DOHH2 (cell line): ENCODE measurements around the gene CTTN.

Source experiments
- H3F3A ChIP-seq: fragments of 200-600 bp; sonication (generic), shearing (Covaris generic); 2 replicates; pipeline ENCODE4 v1.6.0; 2016; ENCODE audit warnings: antibody characterized with exemption, mild to moderate bottlenecking; ENCODE audit not compliant: control insufficient read depth, insufficient read depth
- H3K27ac ChIP-seq: fragments of 200-600 bp; sonication (generic); 2 replicates; pipeline ENCODE4 v1.5.1; 2014; ENCODE audit warnings: low read depth, mild to moderate bottlenecking, low read length, moderate library complexity
- H3K27me3 ChIP-seq: fragments of 200-600 bp; sonication (generic); 2 replicates; pipeline ENCODE4 v1.6.1; 2014; ENCODE audit warnings: mild to moderate bottlenecking, low read length, mixed read lengths; ENCODE audit not compliant: control insufficient read depth
- H3K36me3 ChIP-seq: fragments of 200-600 bp; sonication (generic); 2 replicates; pipeline ENCODE4 v1.6.1; 2014; ENCODE audit warnings: mild to moderate bottlenecking, low read length, moderate library complexity, mixed read lengths; ENCODE audit not compliant: control insufficient read depth
- H3K4me1 ChIP-seq: fragments of 200-600 bp; sonication (generic); 2 replicates; pipeline ENCODE4 v1.6.1; 2014; ENCODE audit warnings: mild to moderate bottlenecking, low read length, mixed read lengths; ENCODE audit not compliant: control insufficient read depth
- H3K4me2 ChIP-seq: fragments of 200-600 bp; sonication (generic); 2 replicates; pipeline ENCODE4 v1.6.0; 2014; ENCODE audit warnings: mild to moderate bottlenecking, low read length, moderate library complexity
- H3K4me3 ChIP-seq: fragments of 200-600 bp; sonication (generic); 2 replicates; pipeline ENCODE4 v1.5.1; 2014; ENCODE audit warnings: mild to moderate bottlenecking, low read length, mixed read lengths
- H3K79me2 ChIP-seq: fragments of 200-600 bp; sonication (generic); 2 replicates; pipeline ENCODE4 v1.6.1; 2014; ENCODE audit warnings: mild to moderate bottlenecking, low read length, mixed read lengths; ENCODE audit not compliant: control insufficient read depth
- H3K9me2 ChIP-seq: fragments of 200-600 bp; sonication (generic); replicated peaks from 2 replicates; pipeline ENCODE4 v1.6.1; 2014; ENCODE audit warnings: mild to moderate bottlenecking, low read length, mixed read lengths; ENCODE audit not compliant: control insufficient read depth
- H3K9me3 ChIP-seq: fragments of 200-600 bp; sonication (generic); 2 replicates; pipeline ENCODE4 v1.6.1; 2014; ENCODE audit warnings: antibody characterized with exemption, low read length, mixed read lengths; ENCODE audit not compliant: control insufficient read depth, insufficient read depth
- H4K20me1 ChIP-seq: fragments of 200-600 bp; sonication (generic); 2 replicates; pipeline ENCODE4 v1.6.0; 2014; ENCODE audit warnings: low read depth, mild to moderate bottlenecking, antibody characterized with exemption, low read length, moderate library complexity; ENCODE audit not compliant: control insufficient read depth, insufficient read depth
- EZH2phosphoT487 ChIP-seq: fragments of 200-600 bp; sonication (generic); IDR thresholded peaks from 2 replicates; pipeline ENCODE4 v1.6.1; 2017; ENCODE audit warnings: borderline replicate concordance, mild to moderate bottlenecking, antibody characterized with exemption, low read length, moderate library complexity, mixed read lengths
- TF ChIP-seq, protein P1 (sequence below): fragments of 200-600 bp; sonication (generic); IDR thresholded peaks from one replicate; pipeline ENCODE4 v1.5.1; 2014; ENCODE audit warnings: antibody characterized with exemption, mild to moderate bottlenecking, low read depth, low read length; ENCODE audit not compliant: poor library complexity, severe bottlenecking

CTTN gene

GRCh38 chr11:70352100-70352499 lies 46.2 kb upstream of the CTTN start:
- peaks cover 54% of the 10 kb centered on the region for H3K36me3 ChIP-seq
- no peaks in the 10 kb centered on the region for H3K27me3 ChIP-seq
- H3K9me3 ChIP-seq: no peaks in the 10 kb centered on the region
- H3F3A ChIP-seq: no peaks in the 10 kb centered on the region
- no peak overlapping the region for H3K27ac ChIP-seq
- H4K20me1 ChIP-seq: no peaks in the 10 kb centered on the region
- H3K79me2 ChIP-seq: no peaks in the 10 kb centered on the region
- no peak overlapping the region for H3K4me3 ChIP-seq
- no peaks in the 10 kb centered on the region for H3K4me1 ChIP-seq
- TF ChIP-seq, protein P1, sequence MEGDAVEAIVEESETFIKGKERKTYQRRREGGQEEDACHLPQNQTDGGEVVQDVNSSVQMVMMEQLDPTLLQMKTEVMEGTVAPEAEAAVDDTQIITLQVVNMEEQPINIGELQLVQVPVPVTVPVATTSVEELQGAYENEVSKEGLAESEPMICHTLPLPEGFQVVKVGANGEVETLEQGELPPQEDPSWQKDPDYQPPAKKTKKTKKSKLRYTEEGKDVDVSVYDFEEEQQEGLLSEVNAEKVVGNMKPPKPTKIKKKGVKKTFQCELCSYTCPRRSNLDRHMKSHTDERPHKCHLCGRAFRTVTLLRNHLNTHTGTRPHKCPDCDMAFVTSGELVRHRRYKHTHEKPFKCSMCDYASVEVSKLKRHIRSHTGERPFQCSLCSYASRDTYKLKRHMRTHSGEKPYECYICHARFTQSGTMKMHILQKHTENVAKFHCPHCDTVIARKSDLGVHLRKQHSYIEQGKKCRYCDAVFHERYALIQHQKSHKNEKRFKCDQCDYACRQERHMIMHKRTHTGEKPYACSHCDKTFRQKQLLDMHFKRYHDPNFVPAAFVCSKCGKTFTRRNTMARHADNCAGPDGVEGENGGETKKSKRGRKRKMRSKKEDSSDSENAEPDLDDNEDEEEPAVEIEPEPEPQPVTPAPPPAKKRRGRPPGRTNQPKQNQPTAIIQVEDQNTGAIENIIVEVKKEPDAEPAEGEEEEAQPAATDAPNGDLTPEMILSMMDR: no peak
- TF ChIP-seq EZH2phosphoT487: no peak
- H3K9me2 ChIP-seq: no peaks in the 10 kb centered on the region
- H3K4me2 ChIP-seq: no peak overlapping the region

- Histone ChIP-seq H3K36me3 (peaks cover 56% of the 10 kb centered on the region), H3K9me2 (no peaks in the 10 kb centered on the region), H3F3A (no peaks in the 10 kb centered on the region), H3K9me3 (no peaks in the 10 kb centered on the region), H3K27ac (no peak overlapping the region), H3K4me2 (no peak overlapping the region), H3K27me3 (no peaks in the 10 kb centered on the region), H3K79me2 (no peaks in the 10 kb centered on the region), H3K4me3 (no peak overlapping the region), H4K20me1 (no peaks in the 10 kb centered on the region), H3K4me1 (no peaks in the 10 kb centered on the region)
- TF ChIP-seq, protein P1: no peak
- TF ChIP-seq EZH2phosphoT487: no peak
Observed at GRCh38 chr11:70352601-70353000, 45.7 kb upstream of the CTTN start.

DNA sequence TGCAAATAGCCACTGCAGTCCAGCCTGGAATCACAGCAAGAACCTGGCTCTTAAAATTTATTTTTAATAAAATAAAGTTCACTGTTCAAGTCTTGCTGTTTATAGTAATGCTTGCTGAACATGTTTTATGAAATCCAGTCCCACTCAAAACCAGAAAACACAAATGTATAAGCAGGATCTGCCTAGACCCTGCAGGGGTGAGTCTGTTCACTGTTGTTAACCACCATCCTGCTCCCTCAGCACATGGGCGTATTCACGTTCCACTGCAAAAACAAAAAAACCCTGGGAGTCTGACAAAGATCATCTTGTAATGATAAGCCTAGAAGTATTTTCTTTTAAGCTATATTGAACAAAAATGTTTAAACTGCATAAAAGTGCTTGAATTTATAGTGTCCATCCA lies 45.0 kb upstream of the CTTN start:
- no peaks in the 10 kb centered on the region for H3F3A ChIP-seq
- H3K36me3 ChIP-seq: peaks cover 56% of the 10 kb centered on the region
- no peaks in the 10 kb centered on the region for H3K79me2 ChIP-seq
- H3K27me3 ChIP-seq: no peaks in the 10 kb centered on the region
- H3K4me1 ChIP-seq: no peaks in the 10 kb centered on the region
- H3K4me2 ChIP-seq: no peak overlapping the region
- TF ChIP-seq, protein P1: no peak
- no peak for TF ChIP-seq EZH2phosphoT487
- no peaks in the 10 kb centered on the region for H4K20me1 ChIP-seq
- H3K4me3 ChIP-seq: no peak overlapping the region
- H3K27ac ChIP-seq: no peak overlapping the region
- no peaks in the 10 kb centered on the region for H3K9me2 ChIP-seq
- H3K9me3 ChIP-seq: no peaks in the 10 kb centered on the region
